ENCODE results near the gene PLCB1.

- no peak for TF ChIP-seq EZH2 (IDR thresholded peaks at IDR 0.05; ENCODE audit: borderline replicate concordance, low read length)
- TF ChIP-seq, protein P1, sequence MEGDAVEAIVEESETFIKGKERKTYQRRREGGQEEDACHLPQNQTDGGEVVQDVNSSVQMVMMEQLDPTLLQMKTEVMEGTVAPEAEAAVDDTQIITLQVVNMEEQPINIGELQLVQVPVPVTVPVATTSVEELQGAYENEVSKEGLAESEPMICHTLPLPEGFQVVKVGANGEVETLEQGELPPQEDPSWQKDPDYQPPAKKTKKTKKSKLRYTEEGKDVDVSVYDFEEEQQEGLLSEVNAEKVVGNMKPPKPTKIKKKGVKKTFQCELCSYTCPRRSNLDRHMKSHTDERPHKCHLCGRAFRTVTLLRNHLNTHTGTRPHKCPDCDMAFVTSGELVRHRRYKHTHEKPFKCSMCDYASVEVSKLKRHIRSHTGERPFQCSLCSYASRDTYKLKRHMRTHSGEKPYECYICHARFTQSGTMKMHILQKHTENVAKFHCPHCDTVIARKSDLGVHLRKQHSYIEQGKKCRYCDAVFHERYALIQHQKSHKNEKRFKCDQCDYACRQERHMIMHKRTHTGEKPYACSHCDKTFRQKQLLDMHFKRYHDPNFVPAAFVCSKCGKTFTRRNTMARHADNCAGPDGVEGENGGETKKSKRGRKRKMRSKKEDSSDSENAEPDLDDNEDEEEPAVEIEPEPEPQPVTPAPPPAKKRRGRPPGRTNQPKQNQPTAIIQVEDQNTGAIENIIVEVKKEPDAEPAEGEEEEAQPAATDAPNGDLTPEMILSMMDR (conservative IDR thresholded peaks at IDR 0.05 in 1 of 2, IDR thresholded peaks at IDR 0.05 in 1 of 2; ENCODE audit: extremely low read depth in 1 of 2, insufficient read depth in 1 of 2, low read depth in 1 of 2, low read length in 2 of 2) = no peak
Measured at GRCh38 chr20:8296536-8296935, 164.5 kb downstream of the PLCB1 start.
